ENCODE results near the gene ZNF621. TPM values are rescaled to one million over a fixed set of nuclear protein-coding genes. Genes with fewer than 3 reads are reported as not detected.

The ZNF621 gene
- total and polyA plus RNA-seq, 2 of the 8 experiments (the other 6 are each of a cell fraction or from before 2014, with no cell fraction given): 10.9 to 15.4 TPM

DNA sequence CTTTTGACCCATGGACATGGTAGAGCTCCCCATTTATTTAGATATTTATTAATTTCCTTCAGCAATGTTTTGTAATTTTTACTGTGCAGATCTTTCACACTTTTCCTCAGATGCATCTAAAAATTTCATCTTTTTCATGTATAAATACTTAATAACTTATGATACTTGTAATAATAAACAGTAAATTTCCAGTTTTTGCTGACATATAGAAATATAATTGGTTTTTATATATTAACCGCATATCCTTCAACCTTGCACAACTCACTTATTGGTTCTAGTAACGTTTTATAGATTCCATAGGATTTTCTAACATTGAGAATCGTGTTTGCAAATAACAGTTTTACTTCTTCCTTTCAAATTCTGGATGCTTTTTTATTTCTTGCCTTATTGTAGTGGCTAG lies 3.5 kb upstream of the ZNF621 start (continued):
- no peak for TF ChIP-seq CHD7 (IDR thresholded peaks at IDR 0.05; ENCODE audit: insufficient replicate concordance, low read length)
- TF ChIP-seq EZH2 (IDR thresholded peaks at IDR 0.05; ENCODE audit: low read depth, low read length, severe bottlenecking): no peak
- no peak for TF ChIP-seq SRF (IDR thresholded peaks at IDR 0.05; ENCODE audit: low read depth, low read length)
- TF ChIP-seq YY1 (IDR thresholded peaks at IDR 0.05; ENCODE audit: low read depth, low read length): no peak
- TF ChIP-seq BRCA1 (IDR thresholded peaks at IDR 0.05; ENCODE audit: low read depth, low read length): no peak
- TF ChIP-seq TEAD4 (IDR thresholded peaks at IDR 0.05; ENCODE audit: low read depth, low read length): no peak
- no peak for TF ChIP-seq EGR1 (IDR thresholded peaks at IDR 0.05; ENCODE audit: borderline replicate concordance, low read depth, low read length)
- no peak for TF ChIP-seq RXRA (IDR thresholded peaks at IDR 0.05; ENCODE audit: insufficient read depth, low read depth, low read length)
- no peak for TF ChIP-seq KDM5A (IDR thresholded peaks at IDR 0.05; ENCODE audit: low read length)
- TF ChIP-seq FOSL1 (IDR thresholded peaks at IDR 0.05; ENCODE audit: insufficient read depth, low read depth, low read length): no peak
- TF ChIP-seq, protein P1, sequence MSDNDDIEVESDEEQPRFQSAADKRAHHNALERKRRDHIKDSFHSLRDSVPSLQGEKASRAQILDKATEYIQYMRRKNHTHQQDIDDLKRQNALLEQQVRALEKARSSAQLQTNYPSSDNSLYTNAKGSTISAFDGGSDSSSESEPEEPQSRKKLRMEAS (IDR thresholded peaks at IDR 0.05): no peak
- no peak for TF ChIP-seq TAF7 (optimal IDR thresholded peaks at IDR 0.05; ENCODE audit: borderline replicate concordance, low read depth, low read length)

Data from H1 (cell line).